Transverse colon (tissue), 4 donors: Measurements from ENCODE around the gene ORMDL3.

Source experiments
- CTCF ChIP-seq, 5 experiments: fragments of 200-600 bp in 3 of 5; fragments of 450-650 bp in 2 of 5; sonication (generic) in 3 of 5; IDR thresholded peaks; 1 replicate in 2 of 5; 2 replicates in 3 of 5; pipeline ENCODE4 v1.5.1; 2016 to 2017; ENCODE audit warnings: antibody characterized with exemption in 5 of 5, inconsistent platforms in 3 of 5, mild to moderate bottlenecking in 2 of 5, moderate library complexity in 1 of 5
- POLR2A ChIP-seq: fragments of 450-650 bp; IDR thresholded peaks from one replicate; pipeline ENCODE4 v1.6.1; 2016; ENCODE audit warnings: antibody characterized with exemption, mild to moderate bottlenecking, moderate library complexity
- POLR2AphosphoS5 ChIP-seq, 3 donors: sonication (generic); formaldehyde crosslinking; IDR thresholded peaks; one replicate each; pipeline ENCODE4 v1.6.1; 2016; ENCODE audit warnings: antibody characterized with exemption in 3 of 3

GRCh38 chr17:39923836-39924690 lies 3.3 kb downstream of the ORMDL3 start:
- TF ChIP-seq POLR2AphosphoS5 (IDR thresholded peaks at IDR 0.05) (no peak), POLR2A (no peak), CTCF (IDR thresholded peaks at IDR 0.05) (no peak)
